Activated CD8-positive, alpha-beta memory T cell treated with anti-CD3 and anti-CD28 coated beads for 24 hours (primary cell): ENCODE data around the gene IGF1R.

ENCODE experiments used
- DNase-seq: peaks from one replicate; pipeline ENCODE4 v3.0.0-alpha.2; 2020

IGF1R gene

DNA sequence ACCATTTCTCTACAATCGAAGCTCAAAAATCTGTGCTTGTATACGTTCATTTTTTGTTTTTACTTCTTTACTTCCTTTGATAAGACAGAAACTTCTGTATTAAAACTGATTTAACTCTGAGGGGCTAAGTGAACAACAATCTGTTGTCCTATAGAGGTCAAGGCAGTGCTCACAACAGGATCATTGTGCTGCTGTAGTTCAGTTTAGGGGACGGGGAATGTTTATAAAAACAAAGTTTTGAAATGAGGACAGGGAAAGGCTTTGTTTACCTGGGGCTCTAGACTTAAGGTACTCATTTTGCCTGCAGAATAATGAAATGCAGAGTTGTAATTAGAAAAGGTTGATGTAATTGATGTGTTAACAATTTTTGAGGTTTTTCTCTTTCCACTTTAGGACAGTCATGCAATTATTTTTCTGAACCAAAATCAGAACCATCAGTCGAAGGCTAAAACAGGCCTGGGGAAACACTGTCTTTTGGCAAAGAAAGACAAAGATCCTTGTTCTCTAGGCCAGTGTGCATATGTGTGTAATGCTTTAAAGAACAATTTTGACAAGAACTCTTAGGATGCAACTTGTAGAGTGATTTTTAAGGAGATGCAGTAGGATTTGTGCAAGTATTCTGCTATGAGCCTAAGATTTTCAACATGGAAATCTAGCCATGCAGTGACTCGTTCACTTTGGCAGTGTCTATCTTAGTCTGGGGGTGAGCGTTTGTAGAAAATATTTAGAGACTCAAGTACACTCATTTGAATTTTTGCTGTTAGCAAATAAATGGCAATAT, 194.0 kb downstream of the IGF1R start:
- DNase-seq: no peak

- no peak for DNase-seq
Observed at GRCh38 chr15:98842973-98843285, 194.6 kb downstream of the IGF1R start.

GRCh38 chr15:98843844-98844243, 195.5 kb downstream of the IGF1R start:
- DNase-seq: no peak

DNA sequence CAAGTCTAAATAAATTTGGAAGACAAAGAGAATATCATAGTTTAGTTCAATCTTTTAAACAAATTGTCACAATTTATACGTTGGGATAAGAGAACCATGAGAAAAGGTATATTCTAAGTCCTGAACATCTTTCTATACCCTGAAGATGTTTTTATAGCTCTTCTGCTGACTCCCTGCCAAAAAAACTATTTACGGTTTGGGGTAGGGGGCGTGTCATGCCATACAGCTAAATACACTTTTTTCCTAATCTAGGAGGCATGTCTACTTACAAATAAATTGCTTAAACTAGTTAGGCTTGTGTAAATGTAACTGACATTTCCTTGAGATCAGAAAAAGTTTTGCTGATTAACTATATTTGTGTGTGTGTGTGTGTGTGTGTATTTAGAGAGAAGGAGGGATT, 195.9 kb downstream of the IGF1R start:
- DNase-seq: no peak

DNA sequence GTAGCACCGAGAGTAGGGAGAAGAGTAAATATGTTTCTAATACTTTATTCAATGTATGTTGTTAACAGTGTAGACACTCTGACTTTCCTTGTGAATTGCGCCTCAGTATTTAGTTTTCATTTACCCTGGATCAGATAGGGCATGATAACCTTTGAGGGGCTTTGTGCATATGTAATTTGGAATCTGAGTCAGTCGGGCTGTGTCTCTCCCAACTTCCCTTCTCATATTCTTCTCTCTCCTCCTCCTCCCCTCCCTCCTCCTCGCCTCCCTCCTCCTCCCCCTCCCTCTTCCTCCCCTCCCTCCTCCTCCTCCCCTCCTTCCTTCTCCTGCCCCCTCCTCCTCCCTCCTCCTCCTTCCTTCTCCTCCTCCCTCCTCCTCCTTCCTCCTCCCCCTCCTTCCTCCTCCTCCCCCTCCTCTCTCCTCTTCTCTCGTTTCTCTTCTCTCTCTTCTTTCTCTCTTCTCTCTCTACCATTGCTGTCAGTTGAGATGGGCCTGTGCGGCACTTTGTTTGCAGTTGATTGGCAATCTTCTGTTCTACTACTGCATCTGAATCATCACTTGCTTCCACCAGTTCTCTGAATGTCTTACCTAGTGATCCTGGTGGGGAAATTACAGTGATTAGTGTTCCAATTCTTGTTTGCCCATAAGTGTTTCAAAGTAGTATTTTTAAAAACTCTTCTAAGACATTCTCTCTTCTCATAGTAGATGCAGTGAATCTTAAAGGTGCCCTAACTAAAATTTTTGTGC, 197.0 kb downstream of the IGF1R start:
- DNase-seq: no peak

GRCh38 chr15:98850961-98851572, 202.7 kb downstream of the IGF1R start:
- peak; percentile 79 for DNase-seq

DNA sequence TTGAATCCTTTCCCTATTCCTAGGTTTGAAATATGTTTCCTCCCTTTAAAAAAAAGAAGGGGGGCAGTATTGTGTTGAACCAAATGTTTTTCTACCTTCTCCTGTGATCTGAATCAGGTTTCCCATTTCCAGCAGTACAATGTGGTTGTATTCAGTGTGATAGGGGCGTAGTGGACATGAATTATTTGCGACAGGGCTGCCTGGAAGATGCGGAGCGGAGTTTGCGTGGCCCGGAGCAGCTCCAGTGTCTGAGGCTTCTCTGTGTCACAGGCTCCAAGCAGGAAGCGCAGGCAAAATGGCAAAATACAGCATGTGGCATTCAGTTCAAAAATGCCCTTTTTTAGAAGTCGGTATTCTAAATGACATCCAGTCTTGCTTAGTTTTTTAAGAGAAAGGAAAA, 204.8 kb downstream of the IGF1R start:
- peak; percentile 84 for DNase-seq

DNA sequence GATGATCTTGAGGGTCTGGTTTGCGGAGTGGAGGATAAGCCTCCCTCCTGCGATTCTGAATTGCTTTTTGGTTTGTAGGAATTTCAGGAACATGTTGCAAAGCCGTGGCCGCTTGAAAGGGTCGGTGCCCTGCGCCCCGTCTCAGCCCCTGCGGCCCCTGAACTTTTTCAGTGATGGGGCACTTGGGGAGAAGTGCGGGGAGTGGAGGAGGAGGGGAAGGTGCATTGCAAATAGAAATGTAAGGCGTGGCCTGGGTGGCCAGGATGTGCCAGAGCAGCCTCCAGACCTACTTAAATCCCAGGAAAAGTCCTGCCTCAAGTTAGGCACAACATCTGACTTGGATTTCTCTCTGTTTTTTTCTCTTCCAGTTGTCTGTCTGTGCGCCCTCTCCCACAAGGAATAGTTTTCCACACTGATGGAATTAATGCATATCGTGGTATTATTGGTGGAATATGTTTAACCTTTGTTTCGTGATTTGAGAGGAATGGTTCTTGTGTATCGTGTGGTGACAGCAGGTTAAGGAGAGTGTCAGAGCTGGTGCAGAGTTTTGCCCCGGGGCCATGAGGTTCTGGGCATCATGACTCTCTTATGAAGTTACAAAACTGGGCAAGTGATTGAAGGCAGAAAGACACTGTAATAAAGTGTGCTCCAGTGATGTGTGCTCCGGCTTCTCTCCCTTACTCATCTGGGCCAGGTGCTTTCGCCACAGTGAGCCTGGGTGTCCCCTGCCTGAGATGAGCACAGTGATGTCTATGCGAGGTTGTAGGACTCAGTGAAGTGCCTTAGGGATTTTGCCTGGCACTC, 205.5 kb downstream of the IGF1R start:
- DNase-seq: no peak

DNA sequence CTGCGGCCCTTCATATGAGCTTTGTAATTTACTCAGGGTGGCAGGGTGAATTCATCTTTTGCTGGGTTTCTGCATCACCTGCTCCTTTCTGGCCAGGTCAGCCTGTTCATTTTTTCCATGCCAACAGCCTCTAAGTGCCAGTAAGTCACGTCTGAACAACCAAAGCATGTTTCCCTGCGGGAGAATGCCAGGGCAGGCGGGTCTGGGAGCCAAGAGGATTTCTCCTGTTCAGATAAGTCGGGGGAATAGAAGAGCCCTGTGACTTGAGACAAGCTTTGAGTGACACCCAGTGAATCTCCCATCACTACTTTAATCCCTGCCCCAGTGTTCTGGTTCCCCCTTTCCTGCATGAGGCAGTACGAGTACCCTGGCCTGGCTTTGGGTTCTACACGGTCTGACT, 206.2 kb downstream of the IGF1R start:
- no peak for DNase-seq

DNA sequence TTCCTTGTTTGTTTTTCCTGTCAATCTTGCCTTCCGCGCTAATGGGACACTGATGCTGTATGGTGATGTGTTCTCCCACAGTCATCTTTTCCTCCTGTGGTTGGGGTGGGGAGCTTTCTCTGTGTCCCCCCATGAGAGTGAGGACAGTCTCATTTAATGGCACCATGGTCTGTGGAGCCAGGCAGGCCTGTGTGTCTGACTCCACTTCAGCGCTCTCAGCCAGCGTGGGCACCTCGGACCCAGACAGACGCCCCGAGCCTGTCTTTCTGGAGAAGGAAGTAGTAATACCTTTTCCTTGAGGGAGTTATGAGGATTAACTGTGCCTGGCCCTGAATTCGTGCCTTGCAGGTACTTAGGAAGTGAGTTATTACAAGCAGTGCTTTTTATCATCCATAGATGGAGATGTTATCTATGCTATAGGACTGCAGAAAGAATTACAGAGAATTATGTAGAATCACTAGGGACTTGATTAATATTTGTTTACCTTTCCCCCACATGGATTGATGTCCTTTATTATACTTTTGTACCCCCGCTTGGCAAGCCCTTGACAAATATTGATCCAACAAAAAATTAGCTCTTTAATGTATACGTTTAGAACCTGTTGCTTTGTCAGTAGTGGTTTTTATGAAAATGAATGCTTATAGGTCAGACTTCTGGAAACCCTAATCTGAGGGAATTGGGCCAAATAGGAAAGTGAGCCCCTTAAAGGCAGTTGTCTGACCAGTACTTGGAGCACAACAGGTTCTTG, 206.9 kb downstream of the IGF1R start:
- DNase-seq: no peak

DNA sequence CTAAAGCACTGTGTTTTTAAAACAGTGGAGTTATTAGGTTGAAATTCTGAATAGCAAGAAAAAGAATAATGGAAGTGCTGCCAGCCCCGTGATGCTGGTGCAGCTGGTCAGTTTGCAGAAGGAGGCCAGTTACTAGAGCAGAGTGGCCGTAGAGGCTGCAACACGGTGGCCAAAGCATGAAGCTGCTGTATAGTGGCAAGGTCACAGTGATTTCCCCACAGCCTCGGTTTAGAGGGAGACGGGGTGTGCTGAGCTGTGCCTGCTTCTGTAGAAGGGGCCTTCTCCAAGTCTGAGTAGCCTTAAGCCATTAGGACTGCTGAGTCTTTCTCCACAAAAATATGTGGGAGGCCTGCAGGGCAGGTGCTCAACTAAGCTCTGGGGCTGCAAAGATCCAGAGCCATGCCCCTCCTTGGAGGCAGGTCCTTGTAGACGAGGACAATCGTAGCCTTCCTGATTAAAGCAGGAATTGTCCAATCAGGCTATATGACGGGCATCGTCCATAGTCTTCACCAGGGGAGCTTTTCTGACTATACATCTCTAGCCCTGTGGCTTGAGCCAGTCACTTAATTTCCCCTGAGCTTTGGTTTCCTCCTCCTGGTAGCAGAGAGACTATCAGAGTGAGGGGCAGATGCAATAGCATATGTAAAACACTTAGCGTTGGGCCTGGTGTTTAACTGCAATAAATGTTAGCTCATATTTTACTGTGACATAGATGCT, 207.6 kb downstream of the IGF1R start:
- DNase-seq: no peak

GRCh38 chr15:98856532-98856907, 208.2 kb downstream of the IGF1R start:
- no peak for DNase-seq

DNA sequence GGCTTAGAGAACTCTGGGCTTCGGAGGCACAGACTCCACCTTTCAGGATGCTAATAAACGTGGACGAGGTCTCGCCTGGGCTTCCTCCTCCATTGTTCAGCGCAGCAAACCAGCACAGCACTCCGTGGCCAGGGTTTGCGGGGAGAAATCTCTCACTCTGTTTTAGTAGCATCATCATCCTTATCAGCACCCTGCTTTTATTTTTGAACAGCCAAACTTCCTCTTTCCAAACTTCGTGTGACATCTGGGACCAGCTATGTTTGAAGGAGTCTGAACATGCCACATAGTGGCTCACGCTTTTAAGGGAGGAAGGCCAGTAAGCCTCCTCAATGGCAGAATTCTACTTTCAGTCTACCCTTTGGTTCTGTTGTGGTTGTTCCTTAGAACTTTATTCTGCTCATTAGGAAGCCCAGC, 210.3 kb downstream of the IGF1R start:
- DNase-seq: no peak

- no peak for DNase-seq
Observed at GRCh38 chr15:98859149-98859548, 210.8 kb downstream of the IGF1R start.

- DNase-seq: no peak
Observed at GRCh38 chr15:98860281-98861041, 212.1 kb downstream of the IGF1R start.

- DNase-seq: no peak
Observed at GRCh38 chr15:98861188-98861587, 212.8 kb downstream of the IGF1R start.

DNA sequence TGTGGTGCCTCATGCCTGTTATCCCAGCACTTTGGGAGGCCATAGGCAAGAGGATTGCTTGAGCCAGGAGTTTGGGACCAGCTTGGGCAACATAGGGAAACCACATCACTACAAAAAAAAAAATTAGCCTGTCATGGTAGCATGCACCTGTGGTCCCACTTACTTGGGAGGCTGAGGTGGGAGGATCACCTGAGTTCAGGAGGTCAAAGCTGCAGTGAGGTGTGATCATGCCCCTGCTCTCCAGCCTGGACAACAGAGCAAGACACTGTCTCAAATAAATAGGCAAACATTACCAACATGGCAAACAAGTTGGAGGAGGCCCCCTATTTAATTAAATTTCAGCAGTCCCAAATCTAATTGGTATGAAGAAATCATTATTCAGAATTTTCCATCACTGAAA, 215.6 kb downstream of the IGF1R start:
- DNase-seq: no peak

DNA sequence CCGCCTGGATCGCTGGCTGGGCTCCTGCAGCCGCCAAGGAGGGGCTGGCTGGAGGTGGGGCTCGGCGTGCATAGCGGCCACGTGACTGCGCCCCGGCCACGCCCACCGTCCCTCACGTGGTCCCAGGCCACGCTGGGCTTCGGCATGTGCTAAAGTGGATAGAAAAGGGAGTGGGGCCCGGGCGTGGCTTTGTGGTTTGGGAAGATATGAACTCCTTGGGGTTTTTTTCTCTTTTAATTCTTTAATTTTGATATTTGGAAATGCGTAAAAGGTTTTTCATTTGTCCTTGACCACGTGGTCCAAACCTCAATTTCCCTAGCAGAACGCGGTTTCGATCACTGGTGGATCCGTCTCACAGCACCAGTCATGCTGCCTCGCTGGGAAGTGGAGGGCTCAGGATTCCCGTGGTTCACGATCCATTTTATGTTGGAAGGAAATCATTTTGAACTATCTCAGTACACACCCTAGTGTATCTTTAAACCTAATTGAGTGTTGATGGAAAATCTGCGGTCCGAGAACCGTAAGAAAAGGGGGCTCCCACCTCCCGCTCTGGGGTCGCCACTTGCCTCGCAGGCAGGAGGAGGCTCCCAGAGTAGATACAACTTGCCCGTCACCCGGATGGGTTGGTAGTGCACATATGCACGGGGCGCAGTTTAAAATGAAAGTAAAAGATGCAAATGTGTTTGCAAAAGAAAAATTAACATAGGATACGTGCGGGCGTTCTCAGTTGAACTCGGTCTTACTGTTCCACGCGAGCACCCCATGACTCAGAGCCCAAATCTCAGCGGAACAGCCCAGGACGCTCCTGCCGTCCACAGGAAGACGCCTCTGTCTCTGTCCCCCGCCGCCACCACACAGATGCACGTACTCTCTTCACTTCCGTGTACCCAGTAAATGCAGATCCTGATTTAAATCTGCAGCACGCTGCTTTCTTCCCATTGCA, 217.3 kb downstream of the IGF1R start:
- peak; percentile 85 for DNase-seq

DNA sequence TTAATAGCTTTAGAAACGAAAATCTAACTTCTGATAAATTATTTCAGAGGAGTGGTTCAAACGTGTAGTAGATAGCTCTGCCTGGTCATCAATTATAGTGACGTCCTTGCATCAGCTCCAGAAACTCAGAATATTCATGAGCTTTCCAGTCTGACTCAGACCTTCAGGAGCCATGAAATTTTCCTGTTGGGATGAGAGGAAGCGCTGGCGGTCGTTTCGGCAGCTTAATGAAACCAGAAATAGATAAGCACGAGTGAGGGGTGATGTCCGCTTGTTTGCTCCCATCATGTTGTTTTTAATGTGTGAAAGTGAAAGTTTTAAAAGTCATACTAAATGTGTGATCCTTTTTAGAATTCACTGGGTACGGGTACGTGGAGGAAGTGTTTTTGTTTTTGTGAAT, 218.2 kb downstream of the IGF1R start:
- no peak for DNase-seq

DNA sequence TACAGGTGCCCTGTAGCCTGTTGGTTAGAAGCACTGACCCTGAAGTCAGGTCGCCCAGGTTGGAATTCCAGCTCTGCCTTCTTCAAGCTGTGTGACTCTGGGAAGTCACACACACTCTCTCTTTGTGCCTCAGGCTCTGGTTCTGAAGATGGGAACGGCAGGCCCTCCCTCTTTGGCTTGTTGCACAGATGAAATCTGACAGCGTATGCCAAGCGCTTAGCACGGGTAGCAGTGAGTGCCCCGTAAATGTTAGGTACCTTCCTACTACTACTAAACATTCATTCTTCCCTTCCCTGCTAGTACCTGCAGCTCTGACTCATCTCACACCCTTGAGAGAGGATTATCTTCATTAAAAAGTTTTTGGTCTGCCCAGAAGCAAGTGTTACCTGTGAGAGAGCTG, 220.2 kb downstream of the IGF1R start:
- DNase-seq: no peak
